22Rv1 (cell line): ENCODE measurements around the gene JSRP1.

Experiments used
- CTCF ChIP-seq: fragments of 450-650 bp; IDR thresholded peaks from 2 replicates; pipeline ENCODE4 v1.5.1; 2017; ENCODE audit warnings: mild to moderate bottlenecking
- ZFX ChIP-seq: fragments of 450-650 bp; IDR thresholded peaks from 2 replicates; pipeline ENCODE4 v1.6.1; 2017; ENCODE audit warnings: antibody characterized with exemption, borderline replicate concordance

GRCh38 chr19:2216361-2217225 lies 39.6 kb downstream of the JSRP1 start:
- no peak for TF ChIP-seq CTCF
- TF ChIP-seq ZFX, result no peak
